HepG2 (cell line): Measurements from ENCODE around the gene MRFAP1L1. TPM values are rescaled to one million over a fixed set of nuclear protein-coding genes. Genes with fewer than 3 reads are reported as not detected.

Experiments used
- ATAC-seq: fragments of 200-7000 bp; cut with Tn5 transposase; 3 replicates; pipeline ENCODE4 v1.9.1; 2020; ENCODE audit warnings: mild to moderate bottlenecking, moderate library complexity
- BruUV-seq: library from RNA; stranded (reverse); fragments of 400-500 nt; replicated peaks from 2 replicates; lab custom pipeline; 2021; lab: Mats Ljungman, UMichigan
- CTCF ChIA-PET: fragments of 300-600 bp; formaldehyde crosslinking; extraction: SDS; loops from one replicate; lab custom pipeline; 2021; ENCODE audit warnings: low total read pairs, inconsistent platforms, low intra/inter-chr PET ratio; lab: Yijun Ruan, JAX
- POLR2A ChIA-PET: fragments of 350-600 bp; sonication (Branson Sonifier 250); formaldehyde crosslinking; loops from one replicate; lab custom pipeline; 2020; ENCODE audit warnings: antibody characterized with exemption, inconsistent platforms; lab: Yijun Ruan, JAX
- DNase-seq: peaks from one replicate; pipeline ENCODE4 v3.0.0-alpha.2; 2015; ENCODE audit warnings: low spot score
- FAIRE-seq: peaks from 3 replicates; lab custom pipeline; 2011; peaks lifted over from hg19 to GRCh38; lab: Jason Lieb, UNC
- H2AFZ ChIP-seq: one replicate; pipeline ENCODE4 v1.6.1; 2011; ENCODE audit warnings: low read length, inconsistent platforms
- H3K27ac ChIP-seq: fragments of 300-600 bp; 3 replicates; pipeline ENCODE4 v1.8.0; 2011; ENCODE audit warnings: mixed run types, mild to moderate bottlenecking, mixed read lengths, low read length, inconsistent platforms; ENCODE audit not compliant: insufficient read depth; ENCODE audit errors: extremely low read length
- H3K27me3 ChIP-seq, 2 experiments: fragments of 200-600 bp in 1 of 2; 2 replicates in 1 of 2; 3 replicates in 1 of 2; pipeline versions ENCODE4 v1.6.0 to v1.8.0; 2011; ENCODE audit warnings: low read length in 2 of 2, mild to moderate bottlenecking in 2 of 2, moderate library complexity in 2 of 2, inconsistent platforms in 1 of 2; ENCODE audit not compliant: insufficient read depth in 2 of 2, control insufficient read depth in 1 of 2
- H3K36me3 ChIP-seq, 2 experiments: fragments of 200-600 bp in 1 of 2; replicated peaks in 1 of 2; 2 replicates in 1 of 2; 3 replicates in 1 of 2; pipeline versions ENCODE4 v1.5.1 to v1.8.0; 2011; ENCODE audit warnings: low read length in 2 of 2, inconsistent platforms in 1 of 2; ENCODE audit not compliant: insufficient read depth in 2 of 2, control insufficient read depth in 1 of 2
- H3K4me1 ChIP-seq: 2 replicates; pipeline ENCODE4 v1.5.1; 2012; ENCODE audit warnings: low read length, inconsistent platforms; ENCODE audit not compliant: insufficient read depth
- H3K4me2 ChIP-seq: 2 replicates; pipeline ENCODE4 v1.6.0; 2011; ENCODE audit warnings: low read depth, low read length, inconsistent platforms
- H3K4me3 ChIP-seq, 3 experiments: fragments of 200-600 bp in 1 of 3; sonication (generic), shearing (Covaris generic) in 1 of 3; replicated peaks in 1 of 3; 2 replicates each; pipeline ENCODE4 v1.5.1; 2011 to 2016; ENCODE audit warnings: low read length in 3 of 3, inconsistent platforms in 2 of 3, low read depth in 2 of 3, mild to moderate bottlenecking in 2 of 3, control low read depth in 1 of 3, mixed read lengths in 1 of 3; ENCODE audit not compliant: insufficient read depth in 1 of 3
- H3K79me2 ChIP-seq: one replicate; pipeline ENCODE4 v1.6.1; 2011; ENCODE audit warnings: low read length, inconsistent platforms; ENCODE audit not compliant: insufficient read depth
- H3K9ac ChIP-seq: 2 replicates; pipeline ENCODE4 v1.6.0; 2011; ENCODE audit warnings: mild to moderate bottlenecking, low read depth, low read length, inconsistent platforms; ENCODE audit not compliant: insufficient read depth
- H3K9me3 ChIP-seq: 2 replicates; pipeline ENCODE4 v1.5.1; 2012; ENCODE audit warnings: mild to moderate bottlenecking, low read length
- H4K20me1 ChIP-seq: 2 replicates; pipeline ENCODE4 v1.6.0; 2011; ENCODE audit warnings: inconsistent platforms, mild to moderate bottlenecking, low read length, moderate library complexity; ENCODE audit not compliant: insufficient read depth
- ARNT ChIP-seq: fragments of 450-650 bp; IDR thresholded peaks from 2 replicates; pipeline ENCODE4 v1.6.1; 2017
- CEBPZ ChIP-seq: IDR thresholded peaks from 2 replicates; pipeline ENCODE4 v1.6.1; 2012; ENCODE audit warnings: low read length, improper control_type of control experiment
- CHD4 ChIP-seq: fragments of 200-600 bp; sonication (generic); IDR thresholded peaks from 2 replicates; pipeline ENCODE4 v1.7.0; 2017; ENCODE audit warnings: mild to moderate bottlenecking, low read length, borderline replicate concordance
- KDM2A ChIP-seq: sonication (generic); formaldehyde crosslinking; IDR thresholded peaks from 2 replicates; pipeline ENCODE4 v1.4.0; 2020; ENCODE audit warnings: low read depth, missing genetic modification reagents, borderline replicate concordance
- KMT2A ChIP-seq: sonication (generic); formaldehyde crosslinking; IDR thresholded peaks from 2 replicates; pipeline ENCODE4 v1.4.0; 2020; ENCODE audit warnings: missing genetic modification reagents
- PLRG1 ChIP-seq: fragments of 450-650 bp; conservative IDR thresholded peaks from 2 replicates; pipeline ENCODE4 v1.6.1; 2016
- POLR2A ChIP-seq, 2 experiments: IDR thresholded peaks; 2 replicates each; pipeline ENCODE4 v1.6.1; 2011; ENCODE audit warnings: low read depth in 2 of 2, low read length in 2 of 2, mild to moderate bottlenecking in 1 of 2, moderate library complexity in 1 of 2; ENCODE audit not compliant: insufficient read depth in 1 of 2
- POLR2G ChIP-seq: fragments of 200-400 bp; formaldehyde crosslinking; IDR thresholded peaks from 2 replicates; pipeline ENCODE4 v1.6.1; 2018; ENCODE audit warnings: mild to moderate bottlenecking, low read depth, low read length, moderate library complexity
- ZC3H4 ChIP-seq: sonication (generic); formaldehyde crosslinking; IDR thresholded peaks from 2 replicates; pipeline ENCODE4 v1.4.0; 2020; ENCODE audit warnings: missing genetic modification reagents, borderline replicate concordance
- ZEB1 ChIP-seq: IDR thresholded peaks from 2 replicates; pipeline ENCODE4 v1.6.1; 2012; ENCODE audit warnings: mild to moderate bottlenecking, low read depth, inconsistent platforms; ENCODE audit not compliant: insufficient replicate concordance
- ZNF205 ChIP-seq: IDR thresholded peaks from 2 replicates; pipeline ENCODE4 v1.6.1; 2018; ENCODE audit warnings: missing biosample characterization, missing genetic modification reagents
- ZNF3 ChIP-seq: IDR thresholded peaks from 2 replicates; pipeline ENCODE4 v1.7.0; 2017; ENCODE audit warnings: inconsistent platforms
- ZNF687 ChIP-seq: sonication (generic); formaldehyde crosslinking; IDR thresholded peaks from 2 replicates; pipeline ENCODE4 v1.5.1; 2020; ENCODE audit warnings: mild to moderate bottlenecking, missing genetic modification reagents, moderate library complexity
- ZNF761 ChIP-seq: sonication (generic); formaldehyde crosslinking; conservative IDR thresholded peaks from 2 replicates; pipeline ENCODE4 v1.4.0; 2020; ENCODE audit warnings: mild to moderate bottlenecking, missing genetic modification reagents
- ZNF878 ChIP-seq: sonication (generic); formaldehyde crosslinking; IDR thresholded peaks from 2 replicates; pipeline ENCODE4 v1.8.1; 2023; ENCODE audit warnings: mild to moderate bottlenecking, missing genetic modification reagents, moderate library complexity
- ZNF879 ChIP-seq: sonication (generic); formaldehyde crosslinking; IDR thresholded peaks from 2 replicates; pipeline ENCODE4 v1.8.1; 2023; ENCODE audit warnings: missing genetic modification reagents
- whole genome bisulfite sequencing: methylation state at CpG from one replicate; pipeline ENCODE4 v1.1.6; 2017; ENCODE audit warnings: low lambda C conversion rate; 5-methylcytosine and 5-hydroxymethylcytosine counted together
- in situ Hi-C: cut with HindIII; loops from 2 replicates; pipeline ENCODE4 v1.10.0; 2017; ENCODE audit warnings: low pct_unique_long_range_greater_than_20kb; ENCODE audit not compliant: extremely low pct_ligation_motif_present
- intact Hi-C: fragments of 100-400 bp; cut with micrococcal nuclease; formaldehyde crosslinking; loops from one replicate; pipeline ENCODE4 v1.10.0; 2022; ENCODE audit not compliant: unreplicated experiment
- polyA plus RNA-seq, 8 experiments: library from polyadenylated mRNA; depleted of rRNA in 3 of 8; stranded (reverse) in 7 of 8; unstranded in 1 of 8; fragments of >200 nt; fragmentation: Illumina TruSeq in 4 of 8; extraction: Trizol in 4 of 8; gene quantifications; 2 replicates each; pipeline versions ENCODE4 v1.2.1 to v1.2.3, GENCODE V29; 2011 to 2016; ENCODE audit warnings: low read depth in 4 of 8, missing spikeins in 1 of 8, mixed read lengths in 1 of 8; ENCODE audit not compliant: insufficient read depth in 1 of 8
- total RNA-seq, 5 experiments: library from RNA; depleted of rRNA; stranded (reverse); fragments of >200 nt; fragmentation: Illumina TruSeq; extraction: Trizol; gene quantifications; 2 replicates each; pipeline ENCODE4 v1.2.3, GENCODE V29; 2016; ENCODE audit warnings: low read depth in 1 of 5

MRFAP1L1 gene
- total and polyA plus RNA-seq, 2 of the 13 experiments (the other 11 are each of a cell fraction or from before 2014, with no cell fraction given) = 44.8 to 76.6 TPM

GRCh38 chr4:6692806-6693205, 16.9 kb downstream of the MRFAP1L1 start (continued):
- TF ChIP-seq KDM2A (CRISPR knock-in tag) = peak; percentile 0; the same call in 1 of the 2 replicates
- no peak for TF ChIP-seq ZNF761 (CRISPR knock-in tag)
- TF ChIP-seq ZEB1 = no peak
- no peak for TF ChIP-seq CHD4
- no peak for TF ChIP-seq ZNF205
- 0 out of 2 replicates have a peak, but pooled peaks have one; percentile 4 for TF ChIP-seq ZNF879 (CRISPR knock-in tag)
- 0 out of 2 replicates have a peak, but pooled peaks have one; percentile 10 for TF ChIP-seq ZNF3 (CRISPR knock-in tag)
- TF ChIP-seq ZNF878 = no peak
- TF ChIP-seq POLR2G = peak; percentile 16; the same call in 1 of the 2 replicates

- ATAC-seq = no peak
- Histone ChIP-seq H3K4me1 (peaks cover 76% of the 10 kb centered on the region), H3K9ac (peak overlapping the region; percentile 91), H3K36me3 (peaks cover 4 to 12% of the 10 kb centered on the region in 2 experiments; a peak in 2 of 5 replicates), H3K4me3 (peak overlapping the region; percentile 82 to 96 (median 83)), H4K20me1 (peaks cover 10% of the 10 kb centered on the region; the same call in 1 of the 2 replicates), H3K4me2 (peak overlapping the region; percentile 93), H2AFZ (no peak overlapping the region), H3K9me3 (no peaks in the 10 kb centered on the region), H3K79me2 (peaks cover 39% of the 10 kb centered on the region), H3K27me3 (no peaks in the 10 kb centered on the region; a peak in 1 of 5 replicates), H3K27ac (peak overlapping the region; percentile 81)
- in situ Hi-C loops (no loop called here), intact Hi-C loops (no loop called here)
- no peak for FAIRE-seq
- 22% methylated on average over 3 of the region's 8 CpGs for WGBS
- BruUV-seq = no TSS peak
- ChIA-PET POLR2A (interaction anchor here (0.9 to 4.6 kb wide), 16 partner anchors 9 to 218 kb away, joined by 3 to 65 read pairs (median 5); partner anchors contain the start of genes BLOC1S4, MRFAP1, MRFAP1L1 and TBC1D14), CTCF (no interaction called here)
- no peak for DNase-seq
- peak; percentile 28; the same call in 1 of the 2 replicates for TF ChIP-seq KDM2A (CRISPR knock-in tag)
- peak in 1 of 2 experiments; percentile 30; a peak in 1 of 4 replicates for TF ChIP-seq POLR2A (IDR thresholded peaks at IDR 0.05; ENCODE audit: insufficient read depth in 1 of 2, low read depth in 2 of 2, low read length in 2 of 2)
- peak; percentile 31; the same call in 1 of the 2 replicates for TF ChIP-seq KMT2A (CRISPR knock-in tag)
- no peak for TF ChIP-seq ARNT
- peak; percentile 74 for TF ChIP-seq ZNF687 (CRISPR knock-in tag)
- TF ChIP-seq CEBPZ = no peak
- peak; percentile 75; the same call in 1 of the 2 replicates for TF ChIP-seq ZC3H4 (CRISPR knock-in tag)
- TF ChIP-seq PLRG1 = no peak
These were observed 17.3 kb downstream of the MRFAP1L1 start for GRCh38 chr4:6692379-6692778.
